CD4-positive, alpha-beta T cell (primary cell): ENCODE data around the gene BAZ2A. TPM values are rescaled to one million over a fixed set of nuclear protein-coding genes. Genes with fewer than 3 reads are reported as not detected.

Source experiments
- ATAC-seq: fragments of 200-7000 bp; cut with Tn5 transposase; one replicate; pipeline ENCODE4 v1.10.0; 2022; ENCODE audit warnings: mild to moderate bottlenecking; ENCODE audit not compliant: poor library complexity
- CTCF ChIA-PET: fragments of 350-600 bp; sonication (Branson Sonifier 250); formaldehyde crosslinking; loops from one replicate; lab custom pipeline; 2021; ENCODE audit warnings: antibody characterized with exemption, inconsistent platforms; lab: Charles Lee
- POLR2A ChIA-PET: fragments of 350-600 bp; sonication (Branson Sonifier 250); formaldehyde crosslinking; loops from one replicate; lab custom pipeline; 2021; ENCODE audit warnings: antibody characterized with exemption, inconsistent platforms; lab: Charles Lee
- DNase-seq, 14 experiments: peaks; one replicate each; pipeline ENCODE4 v3.0.0-alpha.2; 2013 to 2020; ENCODE audit warnings: mixed read lengths in 2 of 14
- H3K27ac ChIP-seq, 2 donors: one replicate each; pipeline versions ENCODE4 v1.5.1 to v1.7.0; 2013; ENCODE audit warnings: low read length in 2 of 2, low read depth in 1 of 2, mild to moderate bottlenecking in 1 of 2
- H3K27me3 ChIP-seq, 2 experiments: 1 replicate in 1 of 2; 2 replicates in 1 of 2; pipeline versions ENCODE4 v1.6.1 to v1.7.0; 2013; ENCODE audit warnings: low read length in 2 of 2, control low read depth in 1 of 2, mild to moderate bottlenecking in 1 of 2, moderate library complexity in 1 of 2; ENCODE audit not compliant: insufficient read depth in 2 of 2, control insufficient read depth in 1 of 2
- H3K36me3 ChIP-seq: one replicate; pipeline ENCODE4 v1.6.1; 2013; ENCODE audit warnings: low read length, control low read depth; ENCODE audit not compliant: insufficient read depth
- H3K4me1 ChIP-seq: one replicate; pipeline ENCODE4 v1.6.1; 2013; ENCODE audit warnings: low read length, control low read depth; ENCODE audit not compliant: insufficient read depth
- H3K4me3 ChIP-seq: one replicate; pipeline ENCODE4 v1.5.1; 2013; ENCODE audit warnings: mild to moderate bottlenecking, low read length, moderate library complexity
- H3K9me3 ChIP-seq, 2 experiments: 1 replicate in 1 of 2; 2 replicates in 1 of 2; pipeline versions ENCODE4 v1.6.1 to v1.7.0; 2013; ENCODE audit warnings: low read length in 2 of 2, mild to moderate bottlenecking in 2 of 2, control low read depth in 1 of 2, moderate library complexity in 1 of 2; ENCODE audit not compliant: control insufficient read depth in 1 of 2, insufficient read depth in 1 of 2
- H3K27ac Mint-ChIP-seq: one replicate; pipeline ENCODE4 v1.8.0; 2020; ENCODE audit warnings: mixed read lengths
- H3K27me3 Mint-ChIP-seq: one replicate; pipeline ENCODE4 v1.8.0; 2021; ENCODE audit warnings: mixed read lengths
- H3K36me3 Mint-ChIP-seq: one replicate; pipeline ENCODE4 v1.8.0; 2021; ENCODE audit warnings: low read depth, mixed read lengths
- H3K4me1 Mint-ChIP-seq: one replicate; pipeline ENCODE4 v1.8.0; 2021; ENCODE audit warnings: low read depth, mixed read lengths
- H3K4me3 Mint-ChIP-seq: one replicate; pipeline ENCODE4 v1.8.0; 2020; ENCODE audit warnings: mild to moderate bottlenecking, mixed read lengths
- H3K9me3 Mint-ChIP-seq: one replicate; pipeline ENCODE4 v1.8.0; 2020; ENCODE audit warnings: mixed read lengths
- CTCF ChIP-seq: fragments of 200-600 bp; IDR thresholded peaks from one replicate; pipeline ENCODE4 v1.8.0; 2022; ENCODE audit warnings: antibody characterized with exemption, mild to moderate bottlenecking
- intact Hi-C, 2 experiments: fragments of 100-400 bp; cut with DNase I in 1 of 2; cut with micrococcal nuclease in 1 of 2; formaldehyde crosslinking; loops; one replicate each; pipeline versions ENCODE4 v1.15.1 to v1.9.0; 2023 to 2025; cut with DNase I, micrococcal nuclease
- total RNA-seq, 174 experiments: library from RNA in 2 of 174; stranded (reverse) in 2 of 174; gene quantifications; one replicate each; pipeline ENCODE4 v1.2.3 and lab custom pipeline; 2021 to 2026

Gene BAZ2A
- total RNA-seq, 2 experiments from 2014 or later, result 207 to 211 TPM

GRCh38 chr12:56635806-56636674, 5.9 kb upstream of the BAZ2A start:
- ChIA-PET POLR2A (interaction anchor here (0.7 to 9.4 kb wide), 28 partner anchors 10 to 708 kb away, joined by 3 to 139 read pairs (median 6); partner anchors contain the start of genes ATP5F1B, CNPY2, CS and ESYT1), CTCF (interaction anchor here (0.8 to 3.7 kb wide), 26 partner anchors 9 to 662 kb away, joined by 3 to 30 read pairs (median 6); partner anchors contain the start of genes ATP5F1B, NACA, PTGES3 and RAB5B)
- Mint-ChIP-seq H3K4me3 (peak overlapping the region; percentile 94), H3K27me3 (no peaks in the 10 kb centered on the region), H3K4me1 (peaks cover 74% of the 10 kb centered on the region), H3K9me3 (no peaks in the 10 kb centered on the region), H3K36me3 (peaks cover 56% of the 10 kb centered on the region), H3K27ac (peak overlapping the region; percentile 98)
- Histone ChIP-seq H3K4me1 (peaks cover 59% of the 10 kb centered on the region), H3K27ac (peak overlapping the region; percentile 56 to 84), H3K36me3 (peaks cover 36% of the 10 kb centered on the region), H3K9me3 (no peaks in the 10 kb centered on the region), H3K4me3 (peak overlapping the region; percentile 76), H3K27me3 (no peaks in the 10 kb centered on the region)
- intact Hi-C loops, result loop anchor here (1.0 to 10.0 kb wide), 8 partner anchors 10 to 821 kb away; partner anchors contain the start of genes APOF (in 1 of the 2), DGKA (in 1 of the 2), NAB2 (in 1 of the 2) and ORMDL2 (in 1 of the 2)
- TF ChIP-seq CTCF, result no peak
- DNase-seq, result peak; percentile 63 to 92 (median 78)
- ATAC-seq, result peak; percentile 67

- H3K27me3 Mint-ChIP-seq, result no peaks in the 10 kb centered on the region
- Histone ChIP-seq H3K36me3 (peaks cover 27% of the 10 kb centered on the region), H3K4me3 (peak overlapping the region; percentile 76), H3K27ac (peak overlapping the region; percentile 56 to 84), H3K27me3 (no peaks in the 10 kb centered on the region), H3K9me3 (no peaks in the 10 kb centered on the region), H3K4me1 (peaks cover 68% of the 10 kb centered on the region)
- peaks cover 83% of the 10 kb centered on the region for H3K4me1 Mint-ChIP-seq
- H3K27ac Mint-ChIP-seq, result peak overlapping the region; percentile 98
- peaks cover 53% of the 10 kb centered on the region for H3K36me3 Mint-ChIP-seq
- H3K9me3 Mint-ChIP-seq, result no peaks in the 10 kb centered on the region
- ChIA-PET CTCF (interaction anchor here (1.2 to 3.7 kb wide), 10 partner anchors 11 to 121 kb away, joined by 3 to 30 read pairs (median 12); partner anchors contain the start of genes ATP5F1B and PTGES3), POLR2A (interaction anchor here (0.6 to 9.4 kb wide), 15 partner anchors 10 to 707 kb away, joined by 3 to 139 read pairs (median 7); partner anchors contain the start of genes ATP5F1B, CNPY2, GLS2 and NACA)
- ATAC-seq, result peak; percentile 12
- intact Hi-C loops, result loop anchor here in 1 of 2 experiments (5.0 to 10.0 kb wide), 3 partner anchors 273 to 820 kb away; partner anchors contain the start of genes APOF, NAB2, ORMDL2 and SARNP
- no peak for TF ChIP-seq CTCF
- H3K4me3 Mint-ChIP-seq, result peak overlapping the region; percentile 94
- DNase-seq, result peak; percentile 35 to 81 (median 56)
Observed at GRCh38 chr12:56634837-56635791, 5.0 kb upstream of the BAZ2A start.
